ENCODE results near the gene ARID3C.

- TF ChIP-seq, protein P1, sequence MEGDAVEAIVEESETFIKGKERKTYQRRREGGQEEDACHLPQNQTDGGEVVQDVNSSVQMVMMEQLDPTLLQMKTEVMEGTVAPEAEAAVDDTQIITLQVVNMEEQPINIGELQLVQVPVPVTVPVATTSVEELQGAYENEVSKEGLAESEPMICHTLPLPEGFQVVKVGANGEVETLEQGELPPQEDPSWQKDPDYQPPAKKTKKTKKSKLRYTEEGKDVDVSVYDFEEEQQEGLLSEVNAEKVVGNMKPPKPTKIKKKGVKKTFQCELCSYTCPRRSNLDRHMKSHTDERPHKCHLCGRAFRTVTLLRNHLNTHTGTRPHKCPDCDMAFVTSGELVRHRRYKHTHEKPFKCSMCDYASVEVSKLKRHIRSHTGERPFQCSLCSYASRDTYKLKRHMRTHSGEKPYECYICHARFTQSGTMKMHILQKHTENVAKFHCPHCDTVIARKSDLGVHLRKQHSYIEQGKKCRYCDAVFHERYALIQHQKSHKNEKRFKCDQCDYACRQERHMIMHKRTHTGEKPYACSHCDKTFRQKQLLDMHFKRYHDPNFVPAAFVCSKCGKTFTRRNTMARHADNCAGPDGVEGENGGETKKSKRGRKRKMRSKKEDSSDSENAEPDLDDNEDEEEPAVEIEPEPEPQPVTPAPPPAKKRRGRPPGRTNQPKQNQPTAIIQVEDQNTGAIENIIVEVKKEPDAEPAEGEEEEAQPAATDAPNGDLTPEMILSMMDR (conservative IDR thresholded peaks at IDR 0.05; ENCODE audit: low read length) = no peak
- TF ChIP-seq EZH2phosphoT487 (IDR thresholded peaks at IDR 0.05; ENCODE audit: borderline replicate concordance, low read depth, low read length) = no peak
These were observed 23.7 kb upstream of the ARID3C start for GRCh38 chr9:34652602-34653000.

Data from OCI-LY7 (cell line).